Tibial artery (tissue), 4 donors: ENCODE results near the gene PAX5.
A peak's percentile ranks its signal among the peaks of the same experiment; 100 is the strongest.

Source experiments
- DNase-seq, 2 donors: peaks; one replicate each; pipeline ENCODE4 v3.0.0-alpha.2; 2019
- H3K27ac ChIP-seq, 2 donors: fragments of 200-600 bp; sonication (generic) in 1 of 2; 1 replicate in 1 of 2; 2 replicates in 1 of 2; pipeline ENCODE4 v1.5.1; 2018 to 2019; ENCODE audit warnings: mild to moderate bottlenecking in 1 of 2
- H3K27me3 ChIP-seq, 2 donors: fragments of 200-600 bp; sonication (generic) in 1 of 2; one replicate each; pipeline versions ENCODE4 v1.5.1 to v1.6.0; 2016 to 2019
- H3K36me3 ChIP-seq, 3 donors: fragments of 200-600 bp; sonication (generic) in 2 of 3; one replicate each; pipeline ENCODE4 v1.5.1; 2016 to 2019; ENCODE audit warnings: mild to moderate bottlenecking in 2 of 3
- H3K4me1 ChIP-seq, 4 donors: fragments of 200-600 bp; sonication (generic) in 2 of 4; 1 replicate in 3 of 4; 2 replicates in 1 of 4; pipeline ENCODE4 v1.5.1; 2016 to 2019
- H3K4me3 ChIP-seq, 2 donors: fragments of 200-600 bp; sonication (generic) in 1 of 2; 1 replicate in 1 of 2; 2 replicates in 1 of 2; pipeline ENCODE4 v1.5.1; 2018 to 2019; ENCODE audit warnings: mild to moderate bottlenecking in 2 of 2
- H3K9me3 ChIP-seq, 3 donors: fragments of 200-600 bp; sonication (generic) in 1 of 3; one replicate each; pipeline ENCODE4 v1.5.1; 2016 to 2019
- intact Hi-C: fragments of 100-400 bp; cut with DNase I; formaldehyde crosslinking; loops from one replicate; pipeline ENCODE4 v1.15.0; 2023; ENCODE audit warnings: low total_unique reads
- TF ChIP-seq, protein P1 (sequence below), 2 experiments: fragments of 200-600 bp in 1 of 2; fragments of 450-650 bp in 1 of 2; IDR thresholded peaks; one replicate each; pipeline ENCODE4 v1.5.1; 2017 to 2019; ENCODE audit warnings: antibody characterized with exemption in 2 of 2, mild to moderate bottlenecking in 1 of 2, moderate library complexity in 1 of 2

Gene PAX5

GRCh38 chr9:36818965-36819870 is 214.8 kb downstream of the PAX5 start:
- Histone ChIP-seq H3K9me3 (no peaks in the 10 kb centered on the region), H3K27me3 (peaks cover 0 to 64% of the 10 kb centered on the region in 2 donors), H3K4me3 (peak overlapping the region; percentile 9 to 36), H3K4me1 (peaks cover 0 to 19% (median 13%) of the 10 kb centered on the region in 4 donors), H3K36me3 (no peaks in the 10 kb centered on the region), H3K27ac (no peak overlapping the region)
- intact Hi-C loops, result no loop called here
- TF ChIP-seq, protein P1, sequence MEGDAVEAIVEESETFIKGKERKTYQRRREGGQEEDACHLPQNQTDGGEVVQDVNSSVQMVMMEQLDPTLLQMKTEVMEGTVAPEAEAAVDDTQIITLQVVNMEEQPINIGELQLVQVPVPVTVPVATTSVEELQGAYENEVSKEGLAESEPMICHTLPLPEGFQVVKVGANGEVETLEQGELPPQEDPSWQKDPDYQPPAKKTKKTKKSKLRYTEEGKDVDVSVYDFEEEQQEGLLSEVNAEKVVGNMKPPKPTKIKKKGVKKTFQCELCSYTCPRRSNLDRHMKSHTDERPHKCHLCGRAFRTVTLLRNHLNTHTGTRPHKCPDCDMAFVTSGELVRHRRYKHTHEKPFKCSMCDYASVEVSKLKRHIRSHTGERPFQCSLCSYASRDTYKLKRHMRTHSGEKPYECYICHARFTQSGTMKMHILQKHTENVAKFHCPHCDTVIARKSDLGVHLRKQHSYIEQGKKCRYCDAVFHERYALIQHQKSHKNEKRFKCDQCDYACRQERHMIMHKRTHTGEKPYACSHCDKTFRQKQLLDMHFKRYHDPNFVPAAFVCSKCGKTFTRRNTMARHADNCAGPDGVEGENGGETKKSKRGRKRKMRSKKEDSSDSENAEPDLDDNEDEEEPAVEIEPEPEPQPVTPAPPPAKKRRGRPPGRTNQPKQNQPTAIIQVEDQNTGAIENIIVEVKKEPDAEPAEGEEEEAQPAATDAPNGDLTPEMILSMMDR (IDR thresholded peaks at IDR 0.05), result no peak
- no peak for DNase-seq

DNA sequence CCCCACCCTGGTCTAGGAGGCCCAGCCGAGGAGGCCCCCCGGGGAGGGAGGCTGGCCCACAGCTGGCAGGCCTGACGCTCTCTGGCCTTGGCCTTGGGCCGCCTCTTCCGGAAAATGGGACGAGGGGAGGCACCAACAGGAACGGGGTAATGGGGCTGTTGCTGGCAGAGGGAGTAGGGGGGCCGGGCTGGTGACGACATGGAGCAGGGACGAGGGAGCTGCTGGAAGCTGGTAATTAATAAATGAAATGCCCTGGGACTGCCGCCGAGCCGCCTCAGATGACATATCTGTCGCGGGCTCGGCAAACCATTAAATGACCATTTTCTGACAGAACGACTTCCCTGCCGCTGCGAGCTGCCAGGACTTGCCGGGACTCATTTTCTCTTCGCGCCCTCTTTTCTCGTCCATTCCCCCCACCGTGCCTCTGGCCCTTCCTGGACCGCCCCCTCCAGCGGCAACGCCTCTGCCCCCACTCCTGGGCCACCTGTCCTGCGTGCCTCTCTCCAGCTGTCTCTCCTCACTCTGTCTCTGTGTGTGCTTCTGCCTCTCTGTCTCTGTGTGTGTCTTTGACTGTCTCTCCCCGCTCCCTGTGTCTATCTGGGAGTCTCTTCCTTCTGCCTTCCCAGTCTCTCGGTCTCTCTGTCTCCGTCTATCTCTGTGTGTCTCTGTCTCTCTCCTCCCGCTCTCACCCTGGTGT is 215.7 kb downstream of the PAX5 start:
- no peaks in the 10 kb centered on the region for H3K36me3 ChIP-seq
- H3K27ac ChIP-seq, result no peak overlapping the region
- DNase-seq, result no peak
- intact Hi-C loops, result no loop called here
- peaks cover 0 to 19% (median 13%) of the 10 kb centered on the region in 4 donors for H3K4me1 ChIP-seq
- H3K4me3 ChIP-seq, result peak overlapping the region; percentile 15 to 36
- H3K27me3 ChIP-seq, result peaks cover 0 to 64% of the 10 kb centered on the region in 2 donors
- H3K9me3 ChIP-seq, result no peaks in the 10 kb centered on the region
- TF ChIP-seq, protein P1 (IDR thresholded peaks at IDR 0.05), result no peak

DNA sequence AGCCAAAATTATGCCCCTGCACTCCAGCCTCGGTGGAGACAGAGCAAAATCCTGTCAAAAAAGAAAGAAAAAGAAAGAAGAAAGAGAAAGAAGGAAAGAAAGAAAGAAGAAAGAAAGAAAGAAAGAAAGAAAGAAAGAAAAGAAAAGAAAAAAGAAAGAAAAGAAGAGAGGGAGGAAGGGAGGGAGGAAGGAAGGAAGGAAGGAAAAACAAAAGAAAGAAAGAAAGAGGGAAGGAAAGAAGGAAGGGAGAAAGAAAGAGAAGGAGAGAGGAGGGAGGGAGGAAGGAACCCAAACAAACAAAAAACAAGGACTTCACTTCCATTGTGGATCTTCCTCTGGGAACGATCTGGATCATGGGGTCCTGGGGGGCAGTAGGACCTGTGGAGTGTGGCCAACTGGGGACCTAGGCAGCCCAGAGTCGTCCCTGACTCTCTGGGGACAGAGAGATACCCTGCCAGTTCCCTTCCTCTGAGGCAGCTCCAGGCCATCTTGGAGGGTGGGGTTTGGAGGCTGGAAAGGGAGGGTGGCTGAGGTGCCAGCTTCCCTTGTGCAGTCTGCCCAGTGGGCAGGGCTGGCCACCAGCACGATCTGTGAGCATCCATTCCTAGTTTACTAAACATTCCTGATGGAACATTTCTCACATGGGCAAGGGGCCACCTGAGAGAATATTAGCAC is 216.8 kb downstream of the PAX5 start:
- Histone ChIP-seq H3K4me1 (peaks cover 0 to 19% (median 13%) of the 10 kb centered on the region in 4 donors), H3K27ac (no peak overlapping the region), H3K27me3 (peaks cover 0 to 59% of the 10 kb centered on the region in 2 donors), H3K36me3 (no peaks in the 10 kb centered on the region), H3K4me3 (no peak overlapping the region), H3K9me3 (no peaks in the 10 kb centered on the region)
- intact Hi-C loops, result no loop called here
- TF ChIP-seq, protein P1 (IDR thresholded peaks at IDR 0.05), result no peak
- DNase-seq, result no peak

GRCh38 chr9:36816371-36816770 is 217.7 kb downstream of the PAX5 start:
- no peaks in the 10 kb centered on the region for H3K36me3 ChIP-seq
- intact Hi-C loops, result no loop called here
- peaks cover 0 to 19% (median 13%) of the 10 kb centered on the region in 4 donors for H3K4me1 ChIP-seq
- no peaks in the 10 kb centered on the region for H3K9me3 ChIP-seq
- TF ChIP-seq, protein P1 (IDR thresholded peaks at IDR 0.05), result no peak
- DNase-seq, result no peak
- H3K27ac ChIP-seq, result no peak overlapping the region
- H3K4me3 ChIP-seq, result no peak overlapping the region
- peaks cover 0 to 59% of the 10 kb centered on the region in 2 donors for H3K27me3 ChIP-seq

DNA sequence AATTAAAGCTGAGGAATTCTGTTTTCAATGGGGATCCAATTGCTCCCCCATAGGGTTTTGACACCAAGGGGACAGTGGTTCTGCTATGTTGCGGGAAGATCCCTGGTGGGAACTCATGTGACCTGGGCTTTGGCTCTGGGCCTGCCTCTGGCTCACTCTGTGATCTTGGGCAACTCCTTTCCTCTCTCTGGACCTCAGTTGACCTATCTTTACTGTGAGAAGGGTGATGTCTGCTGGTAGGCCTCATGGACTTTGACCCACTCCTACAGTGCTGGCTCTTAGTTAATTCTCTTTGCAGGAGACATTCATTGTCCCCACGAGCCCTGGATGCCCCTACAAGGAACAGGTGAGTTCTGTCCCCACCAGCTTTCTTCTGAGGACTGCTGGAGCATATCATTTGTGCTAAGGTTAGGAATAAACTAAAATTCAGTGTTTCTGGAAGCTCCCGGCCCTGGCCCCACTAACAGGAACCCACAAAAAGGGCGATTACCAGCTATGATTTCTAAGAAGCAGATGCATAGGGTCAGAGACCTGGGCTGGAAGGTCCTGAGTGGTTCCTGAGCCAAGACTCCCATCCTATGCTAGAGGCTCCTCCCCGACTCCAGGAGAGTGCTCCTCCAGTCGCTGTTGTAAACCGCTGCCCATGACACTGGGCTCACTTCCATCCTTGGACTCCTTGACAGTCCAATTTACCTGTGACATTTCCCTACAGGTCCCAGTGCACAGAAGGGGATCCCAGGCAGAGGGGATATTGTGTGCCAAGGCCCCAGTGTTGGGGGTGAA is 218.3 kb downstream of the PAX5 start:
- intact Hi-C loops, result no loop called here
- H3K9me3 ChIP-seq, result no peaks in the 10 kb centered on the region
- TF ChIP-seq, protein P1 (IDR thresholded peaks at IDR 0.05), result no peak
- H3K36me3 ChIP-seq, result no peaks in the 10 kb centered on the region
- H3K27me3 ChIP-seq, result peaks cover 0 to 57% of the 10 kb centered on the region in 2 donors
- H3K4me1 ChIP-seq, result peaks cover 0 to 19% (median 13%) of the 10 kb centered on the region in 4 donors
- no peak overlapping the region for H3K27ac ChIP-seq
- H3K4me3 ChIP-seq, result no peak overlapping the region
- no peak for DNase-seq
